ENCODE data around the gene CD109.
"Not testable (repeated sequence)": the region's sequence is repeated elsewhere in the genome, so short reads cannot be mapped to it uniquely, and the experiment has no call there.

Gene CD109

GRCh38 chr6:73695619-73696421 lies at the start of gene CD109:
TSS of gene CD109 (plus strand) at chr6:73696203. CDS start at chr6:73696216, 13 bp downstream.
- DNase-seq = peak; percentile 38

DNA sequence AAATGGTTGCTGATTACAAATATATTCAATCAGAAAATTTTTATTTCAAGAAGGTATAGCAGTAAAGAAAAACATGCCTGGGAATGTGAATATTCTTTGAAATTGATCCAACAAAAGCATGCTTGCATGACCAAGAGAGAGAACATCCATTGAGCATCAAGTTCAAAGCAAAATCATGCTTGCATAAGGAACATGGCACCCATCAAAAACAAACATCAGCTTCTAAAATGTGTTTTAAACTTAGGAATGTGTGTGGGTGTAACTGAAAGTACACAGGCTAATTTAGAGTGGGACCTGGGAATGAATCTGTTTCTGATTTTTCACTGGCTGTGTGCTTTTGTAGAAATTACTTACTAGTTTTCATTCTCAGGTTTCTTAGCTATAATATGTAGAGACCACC lies 47.8 kb upstream of the CD109 start:
- no peak for DNase-seq

GRCh38 chr6:73649783-73650182 lies 46.2 kb upstream of the CD109 start:
- no peak for DNase-seq

DNA sequence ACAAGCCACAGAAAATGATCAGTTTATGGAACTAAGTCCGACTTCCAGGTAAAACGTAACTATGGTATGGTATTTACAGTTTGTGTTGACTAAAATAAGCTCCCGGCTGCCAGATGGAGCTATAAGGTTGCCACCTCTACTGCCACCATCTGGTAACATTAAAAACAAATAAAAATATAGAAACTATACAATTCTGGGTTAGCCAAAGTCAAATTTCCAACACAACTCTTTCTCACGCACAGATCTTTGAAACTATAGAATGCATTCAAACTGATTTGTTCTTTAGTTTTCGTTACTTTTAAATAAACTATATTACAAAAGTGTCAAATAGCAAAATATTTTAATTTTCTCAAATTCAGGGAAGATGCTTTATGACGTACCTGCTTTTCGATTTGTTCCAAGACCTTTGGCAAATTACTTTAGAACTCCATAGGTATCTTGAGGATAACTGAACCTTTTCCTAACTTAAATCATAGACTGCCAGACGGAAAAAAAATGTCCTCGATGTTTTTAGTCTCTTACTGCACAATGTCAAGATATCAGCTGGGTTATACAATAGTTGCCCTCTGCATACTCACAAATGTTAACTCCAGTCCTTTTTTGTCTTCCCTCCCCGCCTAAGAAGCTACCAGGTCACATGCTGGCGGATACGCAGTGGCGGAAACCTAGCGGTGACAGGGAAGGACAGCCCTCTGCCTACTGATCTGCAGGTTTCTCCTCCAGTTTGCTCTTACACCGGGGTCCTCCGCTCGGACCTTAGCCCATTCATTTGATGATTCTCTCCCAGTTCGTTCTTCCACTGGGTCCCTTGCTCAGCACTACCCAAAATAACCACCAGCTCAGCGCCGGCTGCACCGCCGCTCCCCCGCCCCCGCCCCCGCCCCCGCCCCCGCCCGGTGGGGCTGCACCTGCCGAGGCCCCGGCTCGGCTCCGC lies 43.1 kb upstream of the CD109 start:
- peak; percentile 68 for DNase-seq

- DNase-seq = peak; percentile 89
Measured at GRCh38 chr6:73653571-73654424, 42.2 kb upstream of the CD109 start, which contains the start of gene SLC17A5. TSS of gene SLC17A5 (minus strand) at chr6:73653992. CDS start at chr6:73653886, 106 bp downstream.

DNA sequence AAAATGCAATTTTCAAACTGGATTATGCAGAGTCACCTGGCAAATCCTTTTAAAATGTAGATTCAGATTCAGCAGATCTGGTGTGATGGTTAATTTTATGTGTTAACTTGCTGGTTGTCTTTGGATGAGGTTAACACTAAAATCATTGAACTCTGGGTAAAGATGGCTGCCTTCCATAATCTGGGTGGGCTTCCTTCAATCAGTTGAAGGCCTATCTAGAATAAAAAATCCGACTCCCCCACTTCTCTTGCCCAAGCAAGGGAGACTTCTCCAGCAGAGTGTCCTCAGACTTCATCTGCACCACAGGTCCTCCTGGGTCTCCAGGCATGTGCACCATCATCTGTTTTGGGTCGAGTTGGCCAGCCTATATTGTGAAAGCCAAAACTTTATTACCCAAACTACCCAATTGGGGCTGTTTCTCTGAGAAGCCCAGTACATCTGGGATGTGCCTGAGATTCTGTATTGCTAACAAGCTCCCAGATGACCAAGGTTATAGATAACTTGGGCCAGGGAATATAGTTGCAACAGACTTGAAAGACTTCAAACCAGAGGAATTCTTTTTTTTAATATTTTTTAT lies 40.6 kb upstream of the CD109 start:
- DNase-seq = no peak

GRCh38 chr6:73656531-73657145 lies 39.4 kb upstream of the CD109 start:
- DNase-seq = no peak

DNA sequence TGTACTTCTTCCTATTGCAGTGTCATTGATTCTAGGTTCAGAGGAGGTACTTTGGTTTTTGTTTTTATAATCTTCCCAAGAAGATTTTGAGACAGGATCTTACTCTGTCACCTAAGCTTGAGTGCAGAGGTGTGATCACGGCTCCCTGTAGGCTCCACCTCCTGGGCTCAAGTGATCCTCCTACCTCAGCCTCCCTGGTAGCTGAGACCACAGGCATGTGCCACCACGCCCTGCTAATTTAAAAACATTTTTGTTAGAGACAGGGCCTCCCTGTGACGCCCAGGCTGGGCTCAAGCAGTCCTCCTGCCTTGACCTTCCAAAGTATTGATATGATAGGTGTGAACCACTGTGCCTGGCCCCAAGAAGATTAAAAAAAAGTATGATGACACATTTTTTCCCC lies 38.8 kb upstream of the CD109 start:
- DNase-seq = no peak

- DNase-seq = no peak
Measured at GRCh38 chr6:73664701-73665100, 31.3 kb upstream of the CD109 start.

GRCh38 chr6:73665686-73666319 lies 30.2 kb upstream of the CD109 start:
- no peak for DNase-seq

DNA sequence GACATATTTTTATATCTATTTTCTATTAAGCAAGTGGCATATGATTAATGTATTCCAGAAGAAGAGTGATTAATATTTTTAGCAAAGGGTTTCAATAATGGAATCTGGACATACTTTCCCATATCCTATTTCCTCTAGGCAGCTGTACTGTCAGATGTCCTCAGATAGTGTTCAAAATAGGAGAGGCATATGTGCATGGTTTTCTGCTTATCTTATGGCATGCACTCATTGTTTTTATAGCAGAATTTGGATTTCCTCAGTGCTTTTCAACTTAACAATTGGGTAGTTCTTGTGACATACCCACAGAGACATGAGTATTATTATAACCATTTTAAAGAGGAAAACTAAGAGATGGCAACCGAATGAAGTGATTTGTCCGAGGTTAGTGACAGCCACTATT lies 29.6 kb upstream of the CD109 start:
- no peak for DNase-seq

GRCh38 chr6:73667798-73668197 lies 28.2 kb upstream of the CD109 start:
- no peak for DNase-seq

GRCh38 chr6:73669005-73669404 lies 27.0 kb upstream of the CD109 start:
- DNase-seq = no peak

- no peak for DNase-seq
Measured at GRCh38 chr6:73671911-73672685, 23.9 kb upstream of the CD109 start.

- DNase-seq = peak; percentile 52
Measured at GRCh38 chr6:73675466-73676098, 20.4 kb upstream of the CD109 start.

DNA sequence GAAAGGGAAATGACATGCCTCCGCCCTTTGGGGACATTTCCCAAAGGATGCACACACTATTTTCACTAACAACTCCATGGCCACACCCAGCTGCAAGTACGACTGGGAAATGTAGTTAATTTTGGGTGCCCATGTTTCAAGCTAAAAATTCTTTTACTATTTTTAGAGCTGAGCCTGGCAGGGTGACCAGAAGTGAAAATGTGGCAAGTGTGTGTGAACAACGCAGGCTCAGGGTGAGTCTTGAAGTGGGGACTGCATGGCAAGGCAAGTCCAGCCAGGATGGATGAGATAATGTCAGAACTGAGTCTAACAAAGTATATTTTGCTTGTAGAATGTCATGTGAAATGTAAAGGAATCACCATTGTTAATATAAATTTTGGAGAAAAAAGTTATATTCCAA lies 17.0 kb upstream of the CD109 start:
- DNase-seq = no peak

DNA sequence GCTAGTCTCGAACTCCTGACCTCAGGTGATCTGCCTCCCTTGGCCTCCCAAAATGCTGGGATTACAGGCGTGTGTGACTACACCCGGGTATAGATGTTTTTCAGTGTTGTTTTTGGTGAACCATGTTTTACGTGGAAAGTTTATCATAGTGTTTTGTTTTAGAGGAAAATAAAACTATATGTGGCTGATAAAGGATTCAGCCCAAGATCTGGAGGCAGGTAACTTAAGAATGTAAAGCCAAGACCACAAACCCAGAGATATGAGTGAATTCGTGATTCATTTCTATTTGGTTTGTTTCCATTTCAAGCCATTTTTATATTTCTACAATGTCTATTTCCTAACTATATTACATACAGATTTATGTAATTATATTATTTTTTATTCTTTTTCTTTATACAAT lies 16.2 kb upstream of the CD109 start:
- DNase-seq = not testable (repeated sequence)

GRCh38 chr6:73680289-73680918 lies 15.6 kb upstream of the CD109 start:
- DNase-seq = no peak

DNA sequence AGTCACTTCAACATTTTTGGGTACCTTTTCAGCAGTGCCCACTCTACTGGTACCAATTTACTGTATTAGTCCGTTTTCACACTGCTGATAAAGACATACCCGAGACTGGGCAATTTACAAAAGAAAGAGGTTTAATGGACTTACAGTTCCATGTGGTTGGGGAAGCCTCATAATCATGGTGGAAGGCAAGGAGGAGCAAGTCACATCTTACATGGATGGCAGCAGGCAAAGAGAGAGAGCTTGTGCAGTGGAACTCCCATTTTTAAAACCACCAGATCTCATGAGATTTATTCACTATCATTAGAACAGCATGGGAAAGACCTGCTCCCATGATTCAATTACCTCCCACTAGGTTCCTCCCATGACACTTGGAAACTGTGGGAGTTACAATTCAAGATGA lies 12.4 kb upstream of the CD109 start:
- not testable (repeated sequence) for DNase-seq

GRCh38 chr6:73688351-73688750 lies 7.7 kb upstream of the CD109 start:
- no peak for DNase-seq

All from CD4-positive, alpha-beta T cell treated with Interleukin-15 for 1 hour (primary cell).